HepG2 (cell line): Measurements from ENCODE around the gene PDCD11. TPM values are rescaled to one million over a fixed set of nuclear protein-coding genes. Genes with fewer than 3 reads are reported as not detected.

Experiments
- ATAC-seq: fragments of 200-7000 bp; cut with Tn5 transposase; 3 replicates; pipeline ENCODE4 v1.9.1; 2020; ENCODE audit warnings: mild to moderate bottlenecking, moderate library complexity
- BruUV-seq: library from RNA; stranded (reverse); fragments of 400-500 nt; replicated peaks from 2 replicates; lab custom pipeline; 2021; lab: Mats Ljungman, UMichigan
- CTCF ChIA-PET: fragments of 300-600 bp; formaldehyde crosslinking; extraction: SDS; loops from one replicate; lab custom pipeline; 2021; ENCODE audit warnings: low total read pairs, inconsistent platforms, low intra/inter-chr PET ratio; lab: Yijun Ruan, JAX
- POLR2A ChIA-PET: fragments of 350-600 bp; sonication (Branson Sonifier 250); formaldehyde crosslinking; loops from one replicate; lab custom pipeline; 2020; ENCODE audit warnings: antibody characterized with exemption, inconsistent platforms; lab: Yijun Ruan, JAX
- DNase-seq: peaks from one replicate; pipeline ENCODE4 v3.0.0-alpha.2; 2015; ENCODE audit warnings: low spot score
- FAIRE-seq: peaks from 3 replicates; lab custom pipeline; 2011; peaks lifted over from hg19 to GRCh38; lab: Jason Lieb, UNC
- H2AFZ ChIP-seq: one replicate; pipeline ENCODE4 v1.6.1; 2011; ENCODE audit warnings: low read length, inconsistent platforms
- H3K27ac ChIP-seq: fragments of 300-600 bp; 3 replicates; pipeline ENCODE4 v1.8.0; 2011; ENCODE audit warnings: mixed run types, mild to moderate bottlenecking, mixed read lengths, low read length, inconsistent platforms; ENCODE audit not compliant: insufficient read depth; ENCODE audit errors: extremely low read length
- H3K27me3 ChIP-seq, 2 experiments: fragments of 200-600 bp in 1 of 2; 2 replicates in 1 of 2; 3 replicates in 1 of 2; pipeline versions ENCODE4 v1.6.0 to v1.8.0; 2011; ENCODE audit warnings: low read length in 2 of 2, mild to moderate bottlenecking in 2 of 2, moderate library complexity in 2 of 2, inconsistent platforms in 1 of 2; ENCODE audit not compliant: insufficient read depth in 2 of 2, control insufficient read depth in 1 of 2
- H3K36me3 ChIP-seq, 2 experiments: fragments of 200-600 bp in 1 of 2; replicated peaks in 1 of 2; 2 replicates in 1 of 2; 3 replicates in 1 of 2; pipeline versions ENCODE4 v1.5.1 to v1.8.0; 2011; ENCODE audit warnings: low read length in 2 of 2, inconsistent platforms in 1 of 2; ENCODE audit not compliant: insufficient read depth in 2 of 2, control insufficient read depth in 1 of 2
- H3K4me1 ChIP-seq: 2 replicates; pipeline ENCODE4 v1.5.1; 2012; ENCODE audit warnings: low read length, inconsistent platforms; ENCODE audit not compliant: insufficient read depth
- H3K4me2 ChIP-seq: 2 replicates; pipeline ENCODE4 v1.6.0; 2011; ENCODE audit warnings: low read depth, low read length, inconsistent platforms
- H3K4me3 ChIP-seq, 3 experiments: fragments of 200-600 bp in 1 of 3; sonication (generic), shearing (Covaris generic) in 1 of 3; replicated peaks in 1 of 3; 2 replicates each; pipeline ENCODE4 v1.5.1; 2011 to 2016; ENCODE audit warnings: low read length in 3 of 3, inconsistent platforms in 2 of 3, low read depth in 2 of 3, mild to moderate bottlenecking in 2 of 3, control low read depth in 1 of 3, mixed read lengths in 1 of 3; ENCODE audit not compliant: insufficient read depth in 1 of 3
- H3K79me2 ChIP-seq: one replicate; pipeline ENCODE4 v1.6.1; 2011; ENCODE audit warnings: low read length, inconsistent platforms; ENCODE audit not compliant: insufficient read depth
- H3K9ac ChIP-seq: 2 replicates; pipeline ENCODE4 v1.6.0; 2011; ENCODE audit warnings: mild to moderate bottlenecking, low read depth, low read length, inconsistent platforms; ENCODE audit not compliant: insufficient read depth
- H3K9me3 ChIP-seq: 2 replicates; pipeline ENCODE4 v1.5.1; 2012; ENCODE audit warnings: mild to moderate bottlenecking, low read length
- H4K20me1 ChIP-seq: 2 replicates; pipeline ENCODE4 v1.6.0; 2011; ENCODE audit warnings: inconsistent platforms, mild to moderate bottlenecking, low read length, moderate library complexity; ENCODE audit not compliant: insufficient read depth
- CCDC6 ChIP-seq: sonication (generic); formaldehyde crosslinking; IDR thresholded peaks from 2 replicates; pipeline ENCODE4 v1.8.1; 2022; ENCODE audit warnings: mild to moderate bottlenecking, missing genetic modification reagents, moderate library complexity
- IKZF4 ChIP-seq: sonication (generic); formaldehyde crosslinking; IDR thresholded peaks from 2 replicates; pipeline ENCODE4 v1.5.1; 2020; ENCODE audit warnings: borderline replicate concordance, mild to moderate bottlenecking, low read depth, missing genetic modification reagents; ENCODE audit errors: not compliant biosample characterization
- JUND ChIP-seq: sonication (generic); formaldehyde crosslinking; IDR thresholded peaks from 2 replicates; pipeline ENCODE4 v1.8.0; 2022; ENCODE audit warnings: mild to moderate bottlenecking, missing genetic modification reagents
- MEF2D ChIP-seq: sonication (generic); formaldehyde crosslinking; IDR thresholded peaks from 2 replicates; pipeline ENCODE4 v1.5.1; 2020; ENCODE audit warnings: mild to moderate bottlenecking, missing genetic modification reagents
- MEIS2 ChIP-seq: sonication (generic); formaldehyde crosslinking; IDR thresholded peaks from 2 replicates; pipeline ENCODE4 v1.9.0; 2021; ENCODE audit warnings: mild to moderate bottlenecking, missing genetic modification reagents
- MTA3 ChIP-seq: sonication (generic); formaldehyde crosslinking; IDR thresholded peaks from 2 replicates; pipeline ENCODE4 v1.4.0; 2020; ENCODE audit warnings: missing genetic modification reagents
- NCOA5 ChIP-seq: sonication (generic); formaldehyde crosslinking; IDR thresholded peaks from 2 replicates; pipeline ENCODE4 v1.4.0; 2020; ENCODE audit warnings: missing genetic modification reagents
- SRF ChIP-seq: IDR thresholded peaks from 2 replicates; pipeline ENCODE4 v1.6.1; 2011; ENCODE audit warnings: mild to moderate bottlenecking, low read depth, low read length, moderate library complexity
- ZFP37 ChIP-seq: sonication (generic); formaldehyde crosslinking; IDR thresholded peaks from 2 replicates; pipeline ENCODE4 v1.4.0; 2020; ENCODE audit warnings: missing genetic modification reagents, borderline replicate concordance
- ZNF33A ChIP-seq: sonication (generic); formaldehyde crosslinking; IDR thresholded peaks from 2 replicates; pipeline ENCODE4 v1.5.1; 2020; ENCODE audit warnings: missing genetic modification reagents, mild to moderate bottlenecking, moderate library complexity, borderline replicate concordance
- ZNF552 ChIP-seq: sonication (generic); formaldehyde crosslinking; IDR thresholded peaks from 2 replicates; pipeline ENCODE4 v1.9.0; 2022; ENCODE audit warnings: missing genetic modification reagents, mild to moderate bottlenecking, borderline replicate concordance
- ZNF790 ChIP-seq: sonication (generic); formaldehyde crosslinking; IDR thresholded peaks from 2 replicates; pipeline ENCODE4 v1.8.0; 2022; ENCODE audit warnings: missing genetic modification reagents, mild to moderate bottlenecking, borderline replicate concordance
- WGBS: methylation state at CpG from one replicate; pipeline ENCODE4 v1.1.6; 2017; ENCODE audit warnings: low lambda C conversion rate; 5-methylcytosine and 5-hydroxymethylcytosine counted together
- in situ Hi-C: cut with HindIII; loops from 2 replicates; pipeline ENCODE4 v1.10.0; 2017; ENCODE audit warnings: low pct_unique_long_range_greater_than_20kb; ENCODE audit not compliant: extremely low pct_ligation_motif_present
- intact Hi-C: fragments of 100-400 bp; cut with micrococcal nuclease; formaldehyde crosslinking; loops from one replicate; pipeline ENCODE4 v1.10.0; 2022; ENCODE audit not compliant: unreplicated experiment
- polyA plus RNA-seq, 8 experiments: library from polyadenylated mRNA; depleted of rRNA in 3 of 8; stranded (reverse) in 7 of 8; unstranded in 1 of 8; fragments of >200 nt; fragmentation: Illumina TruSeq in 4 of 8; extraction: Trizol in 4 of 8; gene quantifications; 2 replicates each; pipeline versions ENCODE4 v1.2.1 to v1.2.3, GENCODE V29; 2011 to 2016; ENCODE audit warnings: low read depth in 4 of 8, missing spikeins in 1 of 8, mixed read lengths in 1 of 8; ENCODE audit not compliant: insufficient read depth in 1 of 8
- total RNA-seq, 5 experiments: library from RNA; depleted of rRNA; stranded (reverse); fragments of >200 nt; fragmentation: Illumina TruSeq; extraction: Trizol; gene quantifications; 2 replicates each; pipeline ENCODE4 v1.2.3, GENCODE V29; 2016; ENCODE audit warnings: low read depth in 1 of 5
- TF ChIP-seq, protein P1 (sequence below): sonication (generic); formaldehyde crosslinking; IDR thresholded peaks from 2 replicates; pipeline ENCODE4 v1.4.0; 2020; ENCODE audit warnings: low read depth, mild to moderate bottlenecking, missing genetic modification reagents
- TF ChIP-seq, protein P2 (sequence below): sonication (generic); formaldehyde crosslinking; conservative IDR thresholded peaks from 2 replicates; pipeline ENCODE4 v1.4.0; 2020; ENCODE audit warnings: mild to moderate bottlenecking, missing genetic modification reagents, moderate library complexity
- TF ChIP-seq, protein P3 (sequence below): sonication (generic); formaldehyde crosslinking; IDR thresholded peaks from 2 replicates; pipeline ENCODE4 v1.5.0; 2020; ENCODE audit warnings: mild to moderate bottlenecking, missing genetic modification reagents

PDCD11 gene
- total and polyA plus RNA-seq, 2 of the 13 experiments (the other 11 are each of a cell fraction or from before 2014, with no cell fraction given) = 12.8 to 52.8 TPM

DNA sequence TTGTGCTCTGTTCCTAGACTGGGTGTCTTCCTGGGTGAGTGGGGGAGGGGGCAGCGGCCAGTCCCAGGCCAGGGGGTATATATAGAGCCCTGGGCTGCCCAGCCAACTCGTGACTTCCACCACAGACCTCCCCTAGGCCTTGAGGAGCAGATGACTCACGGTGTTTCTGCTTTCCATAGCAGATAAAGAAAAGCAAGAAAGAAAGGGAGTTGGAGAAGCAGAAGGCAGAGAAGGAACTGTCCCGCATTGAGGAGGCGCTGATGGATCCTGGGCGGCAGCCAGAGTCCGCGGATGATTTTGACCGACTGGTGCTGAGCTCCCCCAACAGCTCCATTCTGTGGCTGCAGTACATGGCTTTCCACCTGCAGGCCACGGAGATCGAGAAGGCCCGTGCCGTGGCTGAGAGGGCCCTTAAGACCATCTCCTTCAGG lies 45.6 kb downstream of the PDCD11 start:
- no peak for FAIRE-seq
- DNase-seq = no peak
- ATAC-seq = no peak
- intact Hi-C loops = no loop called here
- no peaks in the 10 kb centered on the region for H3K79me2 ChIP-seq
- no peaks in the 10 kb centered on the region for H4K20me1 ChIP-seq
- no peak overlapping the region for H2AFZ ChIP-seq
- H3K4me2 ChIP-seq = no peak overlapping the region
- TF ChIP-seq, protein P1, sequence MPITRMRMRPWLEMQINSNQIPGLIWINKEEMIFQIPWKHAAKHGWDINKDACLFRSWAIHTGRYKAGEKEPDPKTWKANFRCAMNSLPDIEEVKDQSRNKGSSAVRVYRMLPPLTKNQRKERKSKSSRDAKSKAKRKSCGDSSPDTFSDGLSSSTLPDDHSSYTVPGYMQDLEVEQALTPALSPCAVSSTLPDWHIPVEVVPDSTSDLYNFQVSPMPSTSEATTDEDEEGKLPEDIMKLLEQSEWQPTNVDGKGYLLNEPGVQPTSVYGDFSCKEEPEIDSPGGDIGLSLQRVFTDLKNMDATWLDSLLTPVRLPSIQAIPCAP (CRISPR knock-in tag) = no peak
- TF ChIP-seq, protein P2, sequence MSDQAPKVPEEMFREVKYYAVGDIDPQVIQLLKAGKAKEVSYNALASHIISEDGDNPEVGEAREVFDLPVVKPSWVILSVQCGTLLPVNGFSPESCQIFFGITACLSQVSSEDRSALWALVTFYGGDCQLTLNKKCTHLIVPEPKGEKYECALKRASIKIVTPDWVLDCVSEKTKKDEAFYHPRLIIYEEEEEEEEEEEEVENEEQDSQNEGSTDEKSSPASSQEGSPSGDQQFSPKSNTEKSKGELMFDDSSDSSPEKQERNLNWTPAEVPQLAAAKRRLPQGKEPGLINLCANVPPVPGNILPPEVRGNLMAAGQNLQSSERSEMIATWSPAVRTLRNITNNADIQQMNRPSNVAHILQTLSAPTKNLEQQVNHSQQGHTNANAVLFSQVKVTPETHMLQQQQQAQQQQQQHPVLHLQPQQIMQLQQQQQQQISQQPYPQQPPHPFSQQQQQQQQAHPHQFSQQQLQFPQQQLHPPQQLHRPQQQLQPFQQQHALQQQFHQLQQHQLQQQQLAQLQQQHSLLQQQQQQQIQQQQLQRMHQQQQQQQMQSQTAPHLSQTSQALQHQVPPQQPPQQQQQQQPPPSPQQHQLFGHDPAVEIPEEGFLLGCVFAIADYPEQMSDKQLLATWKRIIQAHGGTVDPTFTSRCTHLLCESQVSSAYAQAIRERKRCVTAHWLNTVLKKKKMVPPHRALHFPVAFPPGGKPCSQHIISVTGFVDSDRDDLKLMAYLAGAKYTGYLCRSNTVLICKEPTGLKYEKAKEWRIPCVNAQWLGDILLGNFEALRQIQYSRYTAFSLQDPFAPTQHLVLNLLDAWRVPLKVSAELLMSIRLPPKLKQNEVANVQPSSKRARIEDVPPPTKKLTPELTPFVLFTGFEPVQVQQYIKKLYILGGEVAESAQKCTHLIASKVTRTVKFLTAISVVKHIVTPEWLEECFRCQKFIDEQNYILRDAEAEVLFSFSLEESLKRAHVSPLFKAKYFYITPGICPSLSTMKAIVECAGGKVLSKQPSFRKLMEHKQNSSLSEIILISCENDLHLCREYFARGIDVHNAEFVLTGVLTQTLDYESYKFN = no peak
- TF ChIP-seq NCOA5 (no peak), MEIS2 (no peak), ZNF33A (CRISPR knock-in tag) (no peak), MTA3 (no peak), JUND (CRISPR knock-in tag) (no peak), CCDC6 (no peak), ZNF790 (CRISPR knock-in tag) (no peak), ZNF552 (CRISPR knock-in tag) (no peak), ZFP37 (CRISPR knock-in tag) (no peak), SRF (no peak), IKZF4 (CRISPR knock-in tag) (no peak), MEF2D (CRISPR knock-in tag) (no peak)
- TF ChIP-seq, protein P3, sequence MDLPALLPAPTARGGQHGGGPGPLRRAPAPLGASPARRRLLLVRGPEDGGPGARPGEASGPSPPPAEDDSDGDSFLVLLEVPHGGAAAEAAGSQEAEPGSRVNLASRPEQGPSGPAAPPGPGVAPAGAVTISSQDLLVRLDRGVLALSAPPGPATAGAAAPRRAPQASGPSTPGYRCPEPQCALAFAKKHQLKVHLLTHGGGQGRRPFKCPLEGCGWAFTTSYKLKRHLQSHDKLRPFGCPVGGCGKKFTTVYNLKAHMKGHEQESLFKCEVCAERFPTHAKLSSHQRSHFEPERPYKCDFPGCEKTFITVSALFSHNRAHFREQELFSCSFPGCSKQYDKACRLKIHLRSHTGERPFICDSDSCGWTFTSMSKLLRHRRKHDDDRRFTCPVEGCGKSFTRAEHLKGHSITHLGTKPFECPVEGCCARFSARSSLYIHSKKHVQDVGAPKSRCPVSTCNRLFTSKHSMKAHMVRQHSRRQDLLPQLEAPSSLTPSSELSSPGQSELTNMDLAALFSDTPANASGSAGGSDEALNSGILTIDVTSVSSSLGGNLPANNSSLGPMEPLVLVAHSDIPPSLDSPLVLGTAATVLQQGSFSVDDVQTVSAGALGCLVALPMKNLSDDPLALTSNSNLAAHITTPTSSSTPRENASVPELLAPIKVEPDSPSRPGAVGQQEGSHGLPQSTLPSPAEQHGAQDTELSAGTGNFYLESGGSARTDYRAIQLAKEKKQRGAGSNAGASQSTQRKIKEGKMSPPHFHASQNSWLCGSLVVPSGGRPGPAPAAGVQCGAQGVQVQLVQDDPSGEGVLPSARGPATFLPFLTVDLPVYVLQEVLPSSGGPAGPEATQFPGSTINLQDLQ (CRISPR knock-in tag) = no peak
- TF ChIP-seq, all 625 proteins: peak for 0
- H3K27ac ChIP-seq = no peak overlapping the region
- H3K36me3 ChIP-seq = peaks cover 43 to 81% of the 10 kb centered on the region in 2 experiments
- ChIA-PET CTCF (no interaction called here), POLR2A (interaction anchor here (0.8 kb wide), 1 partner anchor 11 kb away, joined by 3 read pairs; no protein-coding TSS in a partner anchor)
- H3K4me1 ChIP-seq = peaks cover 21% of the 10 kb centered on the region
- H3K9ac ChIP-seq = no peak overlapping the region
- no peaks in the 10 kb centered on the region for H3K27me3 ChIP-seq
- WGBS = 98% methylated on average over 10 of the region's 13 CpGs
- in situ Hi-C loops = no loop called here
- no peaks in the 10 kb centered on the region for H3K9me3 ChIP-seq
- H3K4me3 ChIP-seq = no peak overlapping the region
- no TSS peak for BruUV-seq
